ENCODE measurements around the gene IL12RB1. TPM values are rescaled to one million over a fixed set of nuclear protein-coding genes. Genes with fewer than 3 reads are reported as not detected.

Gene IL12RB1
- total RNA-seq, 2 donors from 2014 or later = not detected

DNA sequence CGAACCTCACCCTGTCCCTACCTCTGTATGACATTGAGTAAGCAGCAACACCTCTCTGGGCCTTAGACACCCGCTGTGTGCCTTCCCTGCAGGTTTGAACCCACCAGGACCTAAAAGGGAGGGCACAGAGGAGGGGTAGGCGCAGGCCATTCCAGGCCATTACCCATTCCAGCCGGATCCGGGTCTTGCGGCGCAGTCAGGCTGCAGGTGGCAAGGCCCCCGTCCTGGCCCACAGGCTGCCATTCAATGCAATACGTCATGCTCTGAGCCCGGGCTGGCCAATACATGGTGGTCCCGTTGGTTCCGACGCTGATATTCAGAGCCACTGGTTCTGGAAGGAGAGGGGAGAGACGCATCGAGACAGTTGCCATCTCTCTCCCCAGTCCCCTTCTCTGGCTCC is 17.4 kb downstream of the IL12RB1 start:
- no peak overlapping the region for H3K4me3 Mint-ChIP-seq
- no peaks in the 10 kb centered on the region for H3K36me3 Mint-ChIP-seq (ENCODE audit: low read depth)
- H3K27ac ChIP-seq (ENCODE audit: low read depth, low read length) = no peak overlapping the region
- no peaks in the 10 kb centered on the region for H3K9me3 ChIP-seq (ENCODE audit: control insufficient read depth, low read length)
- no peaks in the 10 kb centered on the region for H3K4me1 ChIP-seq (ENCODE audit: control insufficient read depth, insufficient read depth, low read length)
- H3K9ac ChIP-seq (ENCODE audit: extremely low read depth, low read length, poor library complexity, severe bottlenecking) = no peak overlapping the region
- H3K4me1 Mint-ChIP-seq = no peaks in the 10 kb centered on the region
- H3K27ac Mint-ChIP-seq = no peak overlapping the region
- no peaks in the 10 kb centered on the region for H3K27me3 ChIP-seq (ENCODE audit: control insufficient read depth, insufficient read depth, low read length, poor library complexity, severe bottlenecking)
- H3K36me3 ChIP-seq (ENCODE audit: control insufficient read depth, insufficient read depth, low read length) = no peaks in the 10 kb centered on the region
- TF ChIP-seq CTCF (conservative IDR thresholded peaks at IDR 0.05) = no peak
- H3K4me3 ChIP-seq (ENCODE audit: low read length) = no peak overlapping the region
- H3K9me3 Mint-ChIP-seq = no peaks in the 10 kb centered on the region
- H3K27me3 Mint-ChIP-seq (ENCODE audit: insufficient read depth) = no peaks in the 10 kb centered on the region
- no peak for DNase-seq
- WGBS, 2 experiments (ENCODE audit: insufficient coverage in 1 of 2, insufficient read length in 1 of 2) = 82 to 84% methylated on average over 10 to 13 of the region's 15 CpGs

GRCh38 chr19:18068395-18068794 is 18.3 kb downstream of the IL12RB1 start:
- Histone ChIP-seq H3K36me3 (ENCODE audit: control insufficient read depth, insufficient read depth, low read length) (no peaks in the 10 kb centered on the region), H3K9me3 (ENCODE audit: control insufficient read depth, low read length) (no peaks in the 10 kb centered on the region), H3K4me3 (ENCODE audit: low read length) (no peak overlapping the region), H3K27me3 (ENCODE audit: control insufficient read depth, insufficient read depth, low read length, poor library complexity, severe bottlenecking) (no peaks in the 10 kb centered on the region), H3K27ac (ENCODE audit: low read depth, low read length) (no peak overlapping the region), H3K9ac (ENCODE audit: extremely low read depth, low read length, poor library complexity, severe bottlenecking) (no peak overlapping the region), H3K4me1 (ENCODE audit: control insufficient read depth, insufficient read depth, low read length) (no peaks in the 10 kb centered on the region)
- no peaks in the 10 kb centered on the region for H3K9me3 Mint-ChIP-seq
- no peak overlapping the region for H3K27ac Mint-ChIP-seq
- H3K27me3 Mint-ChIP-seq (ENCODE audit: insufficient read depth) = no peaks in the 10 kb centered on the region
- DNase-seq = no peak
- TF ChIP-seq CTCF (conservative IDR thresholded peaks at IDR 0.05) = no peak
- H3K4me3 Mint-ChIP-seq = no peak overlapping the region
- no peaks in the 10 kb centered on the region for H3K4me1 Mint-ChIP-seq
- 89 to 93% methylated on average over 5 of the region's 5 CpGs for WGBS, 2 experiments (ENCODE audit: insufficient coverage in 1 of 2, insufficient read length in 1 of 2)
- no peaks in the 10 kb centered on the region for H3K36me3 Mint-ChIP-seq (ENCODE audit: low read depth)

DNA sequence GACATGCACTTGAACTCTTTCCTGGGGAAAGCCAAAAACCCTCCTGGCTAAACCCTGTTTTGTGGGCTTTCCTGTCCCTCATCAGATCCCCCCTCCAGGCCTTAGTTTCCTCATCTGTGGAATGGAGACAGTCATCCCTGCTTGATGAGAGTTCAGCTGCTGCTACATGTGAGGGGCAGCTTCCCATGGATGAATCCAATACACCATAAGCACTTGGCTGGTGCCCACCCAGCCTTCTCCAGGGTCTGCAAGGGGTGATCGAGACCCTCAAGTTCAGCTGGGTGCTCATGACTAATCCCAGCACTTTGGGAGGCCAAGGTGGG is 21.6 kb downstream of the IL12RB1 start:
- Mint-ChIP-seq H3K27me3 (ENCODE audit: insufficient read depth) (peaks cover 6% of the 10 kb centered on the region), H3K27ac (no peak overlapping the region), H3K9me3 (no peaks in the 10 kb centered on the region), H3K36me3 (ENCODE audit: low read depth) (no peaks in the 10 kb centered on the region), H3K4me3 (no peak overlapping the region), H3K4me1 (no peaks in the 10 kb centered on the region)
- no peaks in the 10 kb centered on the region for H3K9me3 ChIP-seq (ENCODE audit: control insufficient read depth, low read length)
- no peaks in the 10 kb centered on the region for H3K4me1 ChIP-seq (ENCODE audit: control insufficient read depth, insufficient read depth, low read length)
- no peak overlapping the region for H3K27ac ChIP-seq (ENCODE audit: low read depth, low read length)
- H3K36me3 ChIP-seq (ENCODE audit: control insufficient read depth, insufficient read depth, low read length) = no peaks in the 10 kb centered on the region
- TF ChIP-seq CTCF (conservative IDR thresholded peaks at IDR 0.05) = no peak
- H3K9ac ChIP-seq (ENCODE audit: extremely low read depth, low read length, poor library complexity, severe bottlenecking) = no peak overlapping the region
- WGBS, 2 experiments (ENCODE audit: insufficient coverage in 1 of 2, insufficient read length in 1 of 2) = 88% methylated on average over 1 of the region's 1 CpG; no CpG with 5 or more reads in 1 of the 2 experiments
- no peaks in the 10 kb centered on the region for H3K27me3 ChIP-seq (ENCODE audit: control insufficient read depth, insufficient read depth, low read length, poor library complexity, severe bottlenecking)
- H3K4me3 ChIP-seq (ENCODE audit: low read length) = no peak overlapping the region
- DNase-seq = no peak

Data from endodermal cell (in vitro differentiated cells).